Fibroblast of peridontal ligament (primary cell): ENCODE data around the gene TOMM34.

Experiments used
- DNase-seq: peaks from one replicate; pipeline ENCODE4 v3.0.0-alpha.2; 2010; ENCODE audit errors: extremely low read depth

TOMM34 gene

DNA sequence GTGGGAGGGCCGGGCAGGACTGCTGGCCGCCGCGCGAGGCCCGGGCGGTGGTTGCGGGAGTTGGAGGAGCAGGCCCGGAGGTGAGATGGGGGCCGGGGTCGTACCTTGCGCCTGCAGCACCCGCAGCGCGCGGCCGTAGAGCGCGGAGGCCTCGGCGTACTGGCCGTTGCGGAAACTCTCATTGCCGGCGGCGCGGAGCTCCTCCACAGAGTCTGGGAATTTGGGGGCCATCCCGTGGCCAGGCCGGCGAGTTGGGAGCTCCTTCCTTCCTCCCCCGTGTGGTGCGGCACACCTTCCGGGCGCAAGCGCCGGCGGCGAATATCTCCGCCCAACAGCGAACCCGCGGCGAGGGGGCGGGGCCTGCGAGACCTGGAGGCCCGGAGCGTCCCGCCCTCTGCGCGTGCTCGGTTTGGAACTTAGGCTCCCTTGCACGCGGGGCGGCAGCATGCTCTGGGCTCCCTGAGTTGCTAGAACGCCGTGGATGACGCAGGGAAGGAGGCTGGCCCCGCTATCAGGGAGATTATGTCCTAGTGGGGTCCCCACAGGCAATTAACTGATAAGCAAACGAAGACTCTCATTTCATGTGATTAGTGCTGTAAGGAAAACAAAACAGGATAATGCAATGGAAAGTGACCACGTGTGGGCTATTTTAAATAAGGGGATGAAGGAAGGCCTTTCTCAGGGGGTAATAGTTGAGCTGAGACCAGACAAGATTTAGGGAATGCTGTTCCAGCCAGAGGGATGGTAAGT, at the start of gene TOMM34:
Gene TOMM34, minus strand, starts transcription at position 295 of the 750 bp plus-strand sequence. Its CDS starts 64 bp downstream, at position 231.
- DNase-seq, result peak; percentile 82

DNA sequence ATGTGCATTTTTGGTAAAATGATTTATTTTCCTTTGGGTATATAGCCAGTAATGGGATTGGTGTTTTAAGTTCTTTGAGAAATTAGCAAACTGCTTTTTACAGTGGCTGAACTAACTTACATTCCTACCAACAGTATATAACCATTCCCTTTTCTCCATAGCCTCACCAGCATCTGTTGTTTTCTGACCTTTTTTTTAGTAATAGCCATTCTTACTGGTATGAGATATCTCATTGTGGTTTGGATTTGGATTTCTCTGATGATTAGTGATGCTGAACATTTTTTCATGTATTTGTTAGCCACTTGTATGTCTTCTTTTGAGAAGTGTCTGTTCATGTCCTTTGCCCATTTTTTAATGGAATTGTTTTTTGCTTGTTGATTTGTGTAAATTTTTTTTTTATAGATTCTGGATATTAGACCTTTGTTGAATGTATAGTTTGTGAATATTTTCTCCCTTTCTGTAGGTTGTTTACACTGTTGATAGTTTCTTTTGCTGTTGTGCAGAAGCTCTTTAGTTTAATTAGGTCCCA, 48.4 kb upstream of the TOMM34 start:
- peak; percentile 53 for DNase-seq

- no peak for DNase-seq
Measured at GRCh38 chr20:44997668-44998067, 37.5 kb upstream of the TOMM34 start.

GRCh38 chr20:44997171-44997570, 37.0 kb upstream of the TOMM34 start:
- DNase-seq, result no peak

GRCh38 chr20:44993343-44993742, 33.1 kb upstream of the TOMM34 start:
- DNase-seq, result no peak

DNA sequence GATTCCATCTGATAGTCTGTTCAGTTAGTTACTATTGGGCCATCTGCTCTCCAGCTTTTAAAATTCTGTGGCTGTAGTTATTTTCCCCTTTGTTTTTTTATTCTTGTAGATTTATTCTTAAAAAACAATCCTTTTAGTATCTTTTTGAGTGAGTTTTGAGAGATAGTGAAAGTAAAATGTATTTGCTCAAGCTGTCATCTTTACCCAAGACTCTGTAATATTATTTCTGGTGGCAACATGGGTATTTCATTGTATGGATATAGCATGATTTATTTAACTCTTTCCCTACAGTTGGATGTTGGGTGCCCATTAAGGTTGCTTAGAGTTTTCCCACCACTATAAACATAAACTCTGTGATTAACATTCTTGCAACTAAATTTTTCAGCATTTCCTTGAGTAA, 30.8 kb upstream of the TOMM34 start:
- peak; percentile 37 for DNase-seq

- DNase-seq, result peak; percentile 56
Measured at GRCh38 chr20:44990425-44990824, 30.2 kb upstream of the TOMM34 start.

DNA sequence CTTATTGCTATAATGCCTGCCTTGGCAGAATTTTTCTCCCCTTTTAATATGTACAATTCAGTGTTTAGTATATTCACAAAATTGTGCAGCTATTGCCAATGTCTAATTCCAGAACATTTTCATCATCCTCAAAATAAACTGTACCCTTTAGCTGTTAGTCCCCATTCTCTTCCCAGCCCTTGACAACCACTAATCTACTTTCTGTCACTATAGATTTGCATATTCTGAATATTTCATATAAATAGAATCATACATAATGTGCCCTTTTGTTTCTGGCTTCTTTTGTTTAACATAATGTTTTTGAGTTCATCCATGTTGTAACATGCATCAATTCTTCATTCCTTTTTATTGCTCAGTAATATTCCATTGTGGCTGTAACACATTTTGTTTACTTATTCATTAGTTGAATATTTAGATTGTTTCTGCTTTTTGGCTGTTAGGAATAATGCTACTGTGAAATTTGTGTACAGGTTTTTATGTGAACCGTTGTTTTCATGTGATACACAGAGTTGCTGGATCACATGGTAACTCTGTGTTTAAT, 28.5 kb upstream of the TOMM34 start:
- no peak for DNase-seq

DNA sequence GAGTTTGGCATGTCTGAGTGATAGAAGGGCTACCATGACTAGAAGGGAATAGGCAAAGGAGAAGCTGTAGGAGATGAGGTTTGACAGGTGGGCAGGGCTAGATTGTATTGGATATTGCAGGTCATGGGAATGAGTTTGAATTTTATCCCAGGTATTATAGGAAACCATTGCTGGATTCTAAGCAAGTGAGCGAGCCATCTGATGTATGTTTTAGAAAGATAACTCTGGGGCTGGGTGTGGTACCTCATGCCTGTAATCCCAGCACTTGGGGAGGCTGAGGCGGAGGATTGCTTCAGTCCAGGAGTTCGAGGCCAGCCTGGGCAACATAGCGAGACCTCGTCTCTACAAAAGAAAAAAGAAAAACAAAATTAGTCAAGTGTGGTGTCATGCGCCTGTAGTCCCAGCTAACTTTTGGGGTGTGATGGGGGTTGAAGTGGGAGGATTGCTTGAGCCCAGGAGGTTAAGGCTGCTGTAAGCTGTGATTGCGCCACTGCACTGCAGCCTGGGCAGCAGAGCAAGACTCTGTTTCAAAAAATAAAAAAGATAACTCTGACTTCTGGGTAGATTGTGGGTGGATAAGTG, 23.0 kb upstream of the TOMM34 start:
- no peak for DNase-seq

DNA sequence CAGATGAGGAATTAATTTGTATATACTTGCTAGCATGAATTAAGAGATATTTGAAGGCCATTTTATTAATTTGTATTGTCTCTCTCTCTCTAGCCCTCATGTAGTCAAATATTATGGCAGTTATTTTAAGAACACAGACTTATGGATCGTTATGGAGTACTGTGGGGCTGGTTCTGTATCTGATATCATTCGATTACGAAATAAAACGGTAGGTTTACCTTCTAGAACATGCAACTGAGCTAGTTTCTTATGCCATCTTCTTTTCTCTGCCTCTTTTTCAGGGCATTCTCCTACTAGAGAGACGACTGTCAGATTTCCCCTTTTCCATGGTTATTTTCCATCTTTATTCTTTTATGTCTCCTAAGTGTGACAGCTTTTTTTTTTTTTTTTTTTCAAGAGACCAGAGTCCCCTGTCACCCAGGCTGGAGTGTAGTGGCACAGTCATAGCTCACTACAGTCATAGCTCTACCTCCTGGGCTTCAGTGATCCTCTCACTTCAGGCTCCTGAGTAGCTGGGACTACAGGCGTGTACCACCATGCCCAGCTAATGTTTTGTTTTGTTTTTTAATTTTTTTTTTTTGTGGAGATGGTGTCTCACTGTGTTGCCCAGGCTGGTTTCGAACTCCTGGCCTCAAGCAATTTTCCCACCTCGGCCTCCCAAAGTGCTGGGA, 21.7 kb upstream of the TOMM34 start:
- no peak for DNase-seq

DNA sequence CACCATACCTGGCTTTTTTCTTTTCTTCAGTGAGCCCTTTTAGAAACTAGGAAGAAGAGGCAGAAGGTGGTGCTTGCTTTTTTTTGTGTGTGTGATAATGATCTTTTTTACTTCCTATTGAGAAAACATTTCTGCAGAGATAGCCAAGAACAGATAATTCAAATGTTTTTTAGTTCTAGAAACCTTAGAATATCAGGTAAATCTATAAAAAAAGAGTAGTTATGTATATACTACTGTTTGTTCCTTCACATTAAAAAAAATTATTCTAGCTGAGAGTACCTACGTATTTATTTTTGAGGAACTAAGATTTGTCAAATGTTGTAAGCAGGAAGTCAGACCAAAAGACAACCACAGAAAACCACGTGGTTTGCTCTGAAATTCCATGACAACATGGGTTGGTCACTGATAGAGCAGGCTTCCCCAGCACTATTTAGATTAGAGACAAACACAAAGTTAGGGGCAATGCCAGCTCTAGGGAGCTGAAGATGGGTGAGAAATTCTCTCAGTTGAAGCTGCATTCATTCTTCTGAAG, 19.0 kb upstream of the TOMM34 start:
- peak; percentile 82 for DNase-seq

GRCh38 chr20:44976698-44977097, 16.5 kb upstream of the TOMM34 start:
- no peak for DNase-seq

GRCh38 chr20:44973053-44973452, 12.9 kb upstream of the TOMM34 start:
- DNase-seq, result no peak

DNA sequence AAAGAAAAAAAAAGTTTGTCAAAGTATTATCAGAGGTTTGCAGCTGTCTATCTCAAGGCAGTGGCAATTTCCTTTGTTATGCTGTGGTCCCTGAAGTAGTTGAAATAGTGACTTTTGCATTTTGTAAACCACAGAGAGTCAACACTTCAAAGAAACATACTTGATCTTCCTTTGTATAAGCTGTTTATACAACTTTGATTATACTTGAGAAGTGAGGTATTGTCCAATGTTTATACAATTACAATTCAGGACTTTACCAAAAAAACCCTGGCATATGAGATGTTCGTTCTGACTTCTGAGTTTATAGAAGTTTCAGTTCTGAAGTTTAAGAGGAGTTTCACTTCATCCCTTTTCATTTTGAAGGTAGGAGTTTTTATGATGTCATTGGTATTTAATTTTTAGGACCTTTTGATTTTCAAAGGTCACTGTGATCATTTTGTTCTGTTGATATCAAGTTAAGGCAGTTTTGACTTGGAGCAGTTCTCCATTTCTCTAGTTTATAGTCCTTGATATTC, 10.1 kb upstream of the TOMM34 start:
- no peak for DNase-seq

- DNase-seq, result no peak
Measured at GRCh38 chr20:44969300-44969894, 9.2 kb upstream of the TOMM34 start.

GRCh38 chr20:44967207-44967807, 7.1 kb upstream of the TOMM34 start:
- no peak for DNase-seq

DNA sequence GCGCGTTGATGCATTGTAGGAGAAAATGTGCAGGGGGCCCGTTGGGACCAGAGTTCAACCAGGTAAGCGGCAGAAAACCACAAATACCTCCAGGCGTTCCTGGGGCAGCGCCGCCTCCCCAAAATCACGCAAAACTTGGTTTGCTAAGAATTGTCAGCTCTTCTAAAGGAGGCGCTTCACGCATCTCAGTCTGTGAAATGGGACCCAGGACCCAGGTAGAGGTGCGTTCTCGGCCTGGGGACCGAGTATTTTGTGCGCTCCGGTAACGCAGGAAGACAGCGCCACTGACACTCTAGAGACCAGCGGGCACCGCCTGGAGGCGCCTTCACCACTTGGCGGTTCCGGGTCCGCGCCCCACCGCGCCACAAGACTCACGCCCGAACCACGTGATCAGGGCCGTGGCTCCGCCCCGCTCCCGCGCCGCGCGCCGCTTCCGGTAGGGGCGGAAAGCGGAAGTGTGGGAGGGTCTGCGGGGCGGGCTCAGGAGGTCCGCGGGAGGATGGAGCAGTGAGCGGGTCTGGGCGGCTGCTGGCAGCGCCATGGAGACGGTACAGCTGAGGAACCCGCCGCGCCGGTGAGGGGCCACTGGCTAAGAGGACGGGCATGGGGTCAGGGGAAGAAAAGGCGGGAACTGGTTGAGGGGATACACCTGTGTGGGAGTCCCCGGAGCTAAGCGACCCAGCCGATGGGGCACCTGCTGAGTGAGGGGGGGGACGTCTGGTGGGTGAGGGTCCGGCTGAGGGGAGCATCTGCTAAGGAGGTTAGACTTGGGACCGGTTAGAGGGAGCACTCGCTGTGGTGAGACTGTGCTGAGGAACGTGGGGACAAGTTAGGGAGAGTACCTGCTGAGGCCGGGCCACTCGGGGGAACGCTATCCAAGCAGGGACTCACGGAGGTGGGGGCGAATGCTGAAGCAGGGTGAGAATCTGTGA, 6.1 kb upstream of the TOMM34 start, which contains the start of gene STK4:
Gene STK4, plus strand, starts transcription at position 483 of the 932 bp plus-strand sequence. Its CDS starts 57 bp downstream, at position 540.
- peak; percentile 83 for DNase-seq

DNA sequence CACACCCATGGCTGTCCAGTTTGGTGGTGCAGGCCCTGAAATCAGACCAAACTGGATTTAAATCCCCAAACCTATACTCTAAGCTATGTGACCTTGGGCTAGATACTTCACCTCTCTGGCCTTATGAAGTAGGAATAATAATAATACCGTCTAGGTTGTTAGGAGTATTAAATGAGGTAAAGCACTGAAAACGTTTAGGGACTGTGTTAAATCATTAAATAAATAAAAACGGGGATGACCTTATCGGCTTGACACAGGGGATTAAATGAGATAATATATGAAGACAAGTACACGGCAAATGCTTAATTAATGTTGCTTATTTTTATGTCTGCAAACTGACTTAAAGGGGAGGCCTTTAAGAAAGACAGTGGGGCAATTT, 5.4 kb upstream of the TOMM34 start:
- no peak for DNase-seq

DNA sequence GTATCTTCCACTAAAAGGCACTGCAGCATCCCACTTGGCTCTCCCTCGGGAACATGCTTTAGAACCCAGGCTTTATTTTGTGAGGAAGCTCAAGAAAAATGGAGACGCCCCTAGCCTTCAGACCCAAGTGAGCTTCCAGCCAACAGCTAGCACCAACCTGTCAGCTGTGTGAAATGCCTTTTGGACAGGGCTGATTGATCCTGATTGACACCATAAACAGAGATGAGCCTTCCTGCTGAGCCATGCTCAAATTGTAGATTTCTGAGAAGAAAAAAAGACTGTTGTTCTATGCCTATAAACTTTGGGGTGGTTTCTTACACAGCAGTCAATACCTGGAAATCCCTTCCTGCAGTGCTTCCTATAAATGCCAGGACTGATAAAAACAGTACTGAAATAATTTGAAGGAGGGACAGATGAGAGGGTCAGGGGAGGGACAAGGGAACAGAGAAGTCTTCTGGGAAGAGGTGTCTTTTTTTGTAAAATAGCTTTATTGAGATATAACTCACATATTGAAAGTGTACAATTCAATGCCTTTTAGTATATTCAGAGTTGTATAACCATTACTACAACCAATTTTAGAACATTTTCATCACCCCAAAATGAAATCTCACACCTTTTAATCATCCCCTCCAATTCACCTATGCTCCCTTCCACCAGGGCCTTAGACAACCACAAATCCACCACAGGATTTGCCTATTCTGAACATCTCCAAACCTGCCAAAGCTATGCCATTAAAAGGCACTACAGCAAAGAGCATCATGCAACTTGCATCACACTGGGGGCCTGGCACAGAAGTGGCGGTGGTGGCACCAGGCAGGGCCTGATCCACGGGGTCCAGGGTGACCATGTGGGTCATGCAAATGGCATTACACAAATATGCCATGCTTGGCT, 3.4 kb upstream of the TOMM34 start:
- no peak for DNase-seq
